ENCODE data around the gene YDJC. TPM values are rescaled to one million over a fixed set of nuclear protein-coding genes. Genes with fewer than 3 reads are reported as not detected.

Gene YDJC
- total and polyA plus RNA-seq, 2 of the 13 experiments (the other 11 are each of a cell fraction or from before 2014, with no cell fraction given), result 15.3 to 32.0 TPM

- CTCF ChIA-PET (ENCODE audit: low intra/inter-chr PET ratio, low total read pairs), result no interaction called here
- Histone ChIP-seq H4K20me1 (ENCODE audit: insufficient read depth, low read length) (peaks cover 19% of the 10 kb centered on the region), H3K9me3 (ENCODE audit: low read length) (no peaks in the 10 kb centered on the region), H3K27me3 (ENCODE audit: control insufficient read depth in 1 of 2, insufficient read depth in 2 of 2, low read length in 2 of 2) (no peaks in the 10 kb centered on the region), H3K9ac (ENCODE audit: insufficient read depth, low read depth, low read length) (no peak overlapping the region), H3K4me1 (ENCODE audit: insufficient read depth, low read length) (no peaks in the 10 kb centered on the region), H3K4me3 (replicated peaks in 1 of 3; ENCODE audit: insufficient read depth in 1 of 3, low read depth in 2 of 3, low read length in 3 of 3) (no peak overlapping the region), H3K79me2 (ENCODE audit: insufficient read depth, low read length) (peaks cover 76% of the 10 kb centered on the region), H2AFZ (ENCODE audit: low read length) (no peak overlapping the region), H3K4me2 (ENCODE audit: low read depth, low read length) (no peak overlapping the region), H3K36me3 (replicated peaks in 1 of 2; ENCODE audit: control insufficient read depth in 1 of 2, insufficient read depth in 2 of 2, low read length in 2 of 2) (peaks cover 9 to 41% of the 10 kb centered on the region in 2 experiments; a peak in 4 of 5 replicates), H3K27ac (ENCODE audit: extremely low read length, insufficient read depth, low read length) (no peak overlapping the region)
- in situ Hi-C loops (cut with HindIII; ENCODE audit: extremely low pct_ligation_motif_present, low pct_unique_long_range_greater_than_20kb) (no loop called here), intact Hi-C loops (cut with micrococcal nuclease; ENCODE audit: unreplicated experiment) (no loop called here)
- no peak for ATAC-seq
- no peak for FAIRE-seq
- POLR2A ChIA-PET, result no interaction called here
- no TSS peak for BruUV-seq (replicated peaks)
- DNase-seq (ENCODE audit: low spot score), result no peak
- WGBS (ENCODE audit: low lambda C conversion rate), result 97% methylated on average over 9 of the region's 9 CpGs
- TF ChIP-seq, protein P1, sequence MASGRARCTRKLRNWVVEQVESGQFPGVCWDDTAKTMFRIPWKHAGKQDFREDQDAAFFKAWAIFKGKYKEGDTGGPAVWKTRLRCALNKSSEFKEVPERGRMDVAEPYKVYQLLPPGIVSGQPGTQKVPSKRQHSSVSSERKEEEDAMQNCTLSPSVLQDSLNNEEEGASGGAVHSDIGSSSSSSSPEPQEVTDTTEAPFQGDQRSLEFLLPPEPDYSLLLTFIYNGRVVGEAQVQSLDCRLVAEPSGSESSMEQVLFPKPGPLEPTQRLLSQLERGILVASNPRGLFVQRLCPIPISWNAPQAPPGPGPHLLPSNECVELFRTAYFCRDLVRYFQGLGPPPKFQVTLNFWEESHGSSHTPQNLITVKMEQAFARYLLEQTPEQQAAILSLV (CRISPR knock-in tag; IDR thresholded peaks at IDR 0.05; ENCODE audit: borderline replicate concordance), result no peak
- no peak for TF ChIP-seq NFE2 (CRISPR knock-in tag; IDR thresholded peaks at IDR 0.05)
- TF ChIP-seq NR2C2 (CRISPR knock-in tag; IDR thresholded peaks at IDR 0.05; ENCODE audit: borderline replicate concordance), result no peak
- TF ChIP-seq ZNF788 (CRISPR knock-in tag; IDR thresholded peaks at IDR 0.05; ENCODE audit: borderline replicate concordance), result no peak
- TF ChIP-seq ATRX (CRISPR knock-in tag; IDR thresholded peaks at IDR 0.05; ENCODE audit: borderline replicate concordance), result no peak
- TF ChIP-seq HINFP (CRISPR knock-in tag; IDR thresholded peaks at IDR 0.05; ENCODE audit: low read depth), result no peak
- TF ChIP-seq ZBTB34 (CRISPR knock-in tag; IDR thresholded peaks at IDR 0.05), result no peak
- TF ChIP-seq, protein P2, sequence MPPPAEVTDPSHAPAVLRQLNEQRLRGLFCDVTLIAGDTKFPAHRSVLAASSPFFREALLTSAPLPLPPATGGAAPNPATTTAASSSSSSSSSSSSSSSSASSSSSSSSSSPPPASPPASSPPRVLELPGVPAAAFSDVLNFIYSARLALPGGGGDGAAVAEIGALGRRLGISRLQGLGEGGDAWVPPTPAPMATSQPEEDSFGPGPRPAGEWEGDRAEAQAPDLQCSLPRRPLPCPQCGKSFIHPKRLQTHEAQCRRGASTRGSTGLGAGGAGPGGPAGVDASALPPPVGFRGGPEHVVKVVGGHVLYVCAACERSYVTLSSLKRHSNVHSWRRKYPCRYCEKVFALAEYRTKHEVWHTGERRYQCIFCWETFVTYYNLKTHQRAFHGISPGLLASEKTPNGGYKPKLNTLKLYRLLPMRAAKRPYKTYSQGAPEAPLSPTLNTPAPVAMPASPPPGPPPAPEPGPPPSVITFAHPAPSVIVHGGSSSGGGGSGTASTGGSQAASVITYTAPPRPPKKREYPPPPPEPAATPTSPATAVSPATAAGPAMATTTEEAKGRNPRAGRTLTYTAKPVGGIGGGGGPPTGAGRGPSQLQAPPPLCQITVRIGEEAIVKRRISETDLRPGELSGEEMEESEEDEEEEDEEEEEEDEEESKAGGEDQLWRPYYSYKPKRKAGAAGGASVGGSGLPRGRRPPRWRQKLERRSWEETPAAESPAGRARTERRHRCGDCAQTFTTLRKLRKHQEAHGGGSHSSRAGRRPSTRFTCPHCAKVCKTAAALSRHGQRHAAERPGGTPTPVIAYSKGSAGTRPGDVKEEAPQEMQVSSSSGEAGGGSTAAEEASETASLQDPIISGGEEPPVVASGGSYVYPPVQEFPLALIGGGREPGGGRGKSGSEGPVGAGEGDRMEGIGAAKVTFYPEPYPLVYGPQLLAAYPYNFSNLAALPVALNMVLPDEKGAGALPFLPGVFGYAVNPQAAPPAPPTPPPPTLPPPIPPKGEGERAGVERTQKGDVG (CRISPR knock-in tag; IDR thresholded peaks at IDR 0.05; ENCODE audit: borderline replicate concordance), result no peak
- TF ChIP-seq DMAP1 (CRISPR knock-in tag; IDR thresholded peaks at IDR 0.05), result no peak
- TF ChIP-seq ZMYM4 (CRISPR knock-in tag; IDR thresholded peaks at IDR 0.05), result no peak
- no peak for TF ChIP-seq ZNF558 (CRISPR knock-in tag; IDR thresholded peaks at IDR 0.05; ENCODE audit: borderline replicate concordance)
- no peak for TF ChIP-seq SP2 (CRISPR knock-in tag; IDR thresholded peaks at IDR 0.05)
- TF ChIP-seq, protein P3, sequence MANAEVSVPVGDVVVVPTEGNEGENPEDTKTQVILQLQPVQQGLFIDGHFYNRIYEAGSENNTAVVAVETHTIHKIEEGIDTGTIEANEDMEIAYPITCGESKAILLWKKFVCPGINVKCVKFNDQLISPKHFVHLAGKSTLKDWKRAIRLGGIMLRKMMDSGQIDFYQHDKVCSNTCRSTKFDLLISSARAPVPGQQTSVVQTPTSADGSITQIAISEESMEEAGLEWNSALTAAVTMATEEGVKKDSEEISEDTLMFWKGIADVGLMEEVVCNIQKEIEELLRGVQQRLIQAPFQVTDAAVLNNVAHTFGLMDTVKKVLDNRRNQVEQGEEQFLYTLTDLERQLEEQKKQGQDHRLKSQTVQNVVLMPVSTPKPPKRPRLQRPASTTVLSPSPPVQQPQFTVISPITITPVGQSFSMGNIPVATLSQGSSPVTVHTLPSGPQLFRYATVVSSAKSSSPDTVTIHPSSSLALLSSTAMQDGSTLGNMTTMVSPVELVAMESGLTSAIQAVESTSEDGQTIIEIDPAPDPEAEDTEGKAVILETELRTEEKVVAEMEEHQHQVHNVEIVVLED (CRISPR knock-in tag; IDR thresholded peaks at IDR 0.05; ENCODE audit: borderline replicate concordance), result no peak
- TF ChIP-seq, protein P4, sequence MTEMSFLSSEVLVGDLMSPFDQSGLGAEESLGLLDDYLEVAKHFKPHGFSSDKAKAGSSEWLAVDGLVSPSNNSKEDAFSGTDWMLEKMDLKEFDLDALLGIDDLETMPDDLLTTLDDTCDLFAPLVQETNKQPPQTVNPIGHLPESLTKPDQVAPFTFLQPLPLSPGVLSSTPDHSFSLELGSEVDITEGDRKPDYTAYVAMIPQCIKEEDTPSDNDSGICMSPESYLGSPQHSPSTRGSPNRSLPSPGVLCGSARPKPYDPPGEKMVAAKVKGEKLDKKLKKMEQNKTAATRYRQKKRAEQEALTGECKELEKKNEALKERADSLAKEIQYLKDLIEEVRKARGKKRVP (CRISPR knock-in tag; IDR thresholded peaks at IDR 0.05), result no peak
- TF ChIP-seq ISL2 (CRISPR knock-in tag; IDR thresholded peaks at IDR 0.05), result no peak
These were observed 25.8 kb downstream of the YDJC start for GRCh38 chr22:21603973-21604372.
